ENCODE data around the gene IL7R.
A peak's percentile ranks its signal among the peaks of the same experiment; 100 is the strongest.

Gene IL7R

GRCh38 chr5:35920890-35921289, 64.2 kb downstream of the IL7R start:
- DNase-seq: no peak

GRCh38 chr5:35921930-35922329, 65.2 kb downstream of the IL7R start:
- no peak for DNase-seq

- no peak for DNase-seq
Observed at GRCh38 chr5:35922468-35922867, 65.8 kb downstream of the IL7R start.

- no peak for DNase-seq
Observed at GRCh38 chr5:35924122-35924949, 67.6 kb downstream of the IL7R start.

GRCh38 chr5:35924950-35925722, 68.4 kb downstream of the IL7R start:
- peak; percentile 40 for DNase-seq

GRCh38 chr5:35926389-35927051, 69.8 kb downstream of the IL7R start:
- no peak for DNase-seq

All from NCI-H1048 (cell line).